Spleen (tissue), 11 donors: ENCODE measurements around the gene KREMEN2. TPM values are rescaled to one million over a fixed set of nuclear protein-coding genes. Genes with fewer than 3 reads are reported as not detected.
A peak's percentile ranks its signal among the peaks of the same experiment; 100 is the strongest.

Experiments
- DNase-seq: peaks from one replicate; pipeline ENCODE4 v3.0.0-alpha.2; 2020
- H3K27ac ChIP-seq, 8 donors: fragments of 200-600 bp; sonication (generic) in 7 of 8; 1 replicate in 4 of 8; 2 replicates in 4 of 8; pipeline versions ENCODE4 v1.5.0 to v1.8.0; 2016 to 2021; ENCODE audit warnings: inconsistent platforms in 4 of 8, mild to moderate bottlenecking in 4 of 8, moderate library complexity in 1 of 8
- H3K27me3 ChIP-seq, 7 donors: fragments of 200-600 bp; sonication (generic) in 6 of 7; replicated peaks in 1 of 7; 1 replicate in 4 of 7; 2 replicates in 3 of 7; pipeline versions ENCODE4 v1.5.0 to v1.8.0; 2016 to 2021; ENCODE audit warnings: inconsistent platforms in 3 of 7, mild to moderate bottlenecking in 1 of 7
- H3K36me3 ChIP-seq, 6 donors: fragments of 200-600 bp; sonication (generic) in 5 of 6; 1 replicate in 4 of 6; 2 replicates in 2 of 6; pipeline versions ENCODE4 v1.5.0 to v1.8.0; 2016 to 2021; ENCODE audit warnings: inconsistent platforms in 2 of 6
- H3K4me1 ChIP-seq, 6 donors: fragments of 200-600 bp; sonication (generic) in 5 of 6; 1 replicate in 3 of 6; 2 replicates in 3 of 6; pipeline versions ENCODE4 v1.5.0 to v1.8.0; 2016 to 2021; ENCODE audit warnings: inconsistent platforms in 3 of 6
- H3K4me3 ChIP-seq, 8 donors: fragments of 200-600 bp; sonication (generic) in 7 of 8; 1 replicate in 4 of 8; 2 replicates in 4 of 8; pipeline versions ENCODE4 v1.5.0 to v1.8.0; 2016 to 2021; ENCODE audit warnings: inconsistent platforms in 4 of 8, mild to moderate bottlenecking in 4 of 8, moderate library complexity in 2 of 8
- H3K9me3 ChIP-seq, 8 donors: fragments of 200-600 bp; sonication (generic) in 7 of 8; 1 replicate in 4 of 8; 2 replicates in 4 of 8; pipeline versions ENCODE4 v1.5.0 to v1.8.0; 2016 to 2021; ENCODE audit warnings: inconsistent platforms in 4 of 8
- CTCF ChIP-seq, 11 experiments: fragments of 200-600 bp in 7 of 11; fragments of 450-650 bp in 4 of 11; sonication (generic) in 4 of 11; IDR thresholded peaks in 8 of 11; conservative IDR thresholded peaks in 3 of 11; 1 replicate in 7 of 11; 2 replicates in 4 of 11; pipeline versions ENCODE4 v1.4.0 to v1.8.0; 2016 to 2021; ENCODE audit warnings: antibody characterized with exemption in 11 of 11, inconsistent platforms in 4 of 11, mild to moderate bottlenecking in 1 of 11
- POLR2A ChIP-seq, 3 donors: fragments of 450-650 bp; IDR thresholded peaks; one replicate each; pipeline ENCODE4 v1.5.1; 2017; ENCODE audit warnings: antibody characterized with exemption in 3 of 3, mild to moderate bottlenecking in 1 of 3
- POLR2AphosphoS5 ChIP-seq, 3 donors: sonication (generic); formaldehyde crosslinking; IDR thresholded peaks; one replicate each; pipeline ENCODE4 v1.5.1; 2017; ENCODE audit warnings: antibody characterized with exemption in 3 of 3
- WGBS, 5 donors: extraction: QIAGEN DNeasy Blood & Tissue Kit in 3 of 5; methylation state at CpG; one replicate each; pipeline versions ENCODE4 v1.1.5 to v1.1.7; 2013 to 2018; 5-methylcytosine and 5-hydroxymethylcytosine counted together
- intact Hi-C: fragments of 100-400 bp; cut with DNase I; formaldehyde crosslinking; loops from one replicate; pipeline ENCODE4 v1.15.0; 2023; ENCODE audit warnings: low total_unique reads
- polyA plus RNA-seq, 3 donors: library from polyadenylated mRNA; stranded (reverse); fragments of 200-250 nt; gene quantifications; one replicate each; pipeline ENCODE4 v1.2.1, GENCODE V29; 2013
- total RNA-seq, 7 donors: library from RNA; depleted of rRNA in 3 of 7; stranded (reverse); fragments of >200 nt in 3 of 7; fragmentation: NEBNext Ultra II Directional in 4 of 7; extraction: Animal tissue kit (Norgen Biotek cat#: 25700) in 4 of 7; gene quantifications; one replicate each; pipeline versions ENCODE4 v1.1.0 to v1.2.1, GENCODE V29; 2016 to 2021
- donor health status: healthy with polysubstance abuse.
- donor health status: DM: no; HTN: no; CAD: no; lungs with moderate emphysema.
- donor health status: DM: no; HTN: no; CAD: no.
- donor health status: Bipolar disorder and iron deficiency.
- donor health status: healthy.
- donor health status: DM: no; HTN: no; CAD: no.
- donor health status: DM: yes; HTN: yes; CAD: no.

The KREMEN2 gene
- total and polyA plus RNA-seq, 10 donors, result 0.40 to 1.2 (median 0.42) TPM; not detected in 5

GRCh38 chr16:2923481-2923880 lies 40.6 kb upstream of the KREMEN2 start:
- DNase-seq, result no peak
- Histone ChIP-seq H3K27ac (no peak overlapping the region), H3K36me3 (peaks cover 0 to 60% (median 4%) of the 10 kb centered on the region in 6 donors), H3K4me3 (no peak overlapping the region), H3K4me1 (peaks cover 0 to 25% (median 18%) of the 10 kb centered on the region in 6 donors), H3K27me3 (no peaks in the 10 kb centered on the region), H3K9me3 (no peaks in the 10 kb centered on the region)
- 95 to 98% (median 96%) methylated on average over 14 of the region's 14 CpGs for WGBS, 5 donors
- intact Hi-C loops, result loop anchor here (5.0 kb wide), 1 partner anchor 51 kb away; no protein-coding TSS in a partner anchor
- TF ChIP-seq POLR2A (IDR thresholded peaks at IDR 0.05) (no peak), CTCF (IDR thresholded peaks at IDR 0.05 in 8 of 11, conservative IDR thresholded peaks at IDR 0.05 in 3 of 11) (no peak), POLR2AphosphoS5 (IDR thresholded peaks at IDR 0.05) (no peak)

GRCh38 chr16:2924901-2925755 lies 38.9 kb upstream of the KREMEN2 start:
- H3K27me3 ChIP-seq, result no peaks in the 10 kb centered on the region
- intact Hi-C loops, result loop anchor here (5.0 kb wide), 1 partner anchor 53 kb away; no protein-coding TSS in a partner anchor
- no peak overlapping the region for H3K27ac ChIP-seq
- peaks cover 0 to 15% (median 10%) of the 10 kb centered on the region in 6 donors for H3K4me1 ChIP-seq
- peaks cover 0 to 64% (median 9%) of the 10 kb centered on the region in 6 donors for H3K36me3 ChIP-seq
- DNase-seq, result no peak
- no peaks in the 10 kb centered on the region for H3K9me3 ChIP-seq
- no peak for TF ChIP-seq CTCF (IDR thresholded peaks at IDR 0.05 in 8 of 11, conservative IDR thresholded peaks at IDR 0.05 in 3 of 11)
- no peak for TF ChIP-seq POLR2AphosphoS5 (IDR thresholded peaks at IDR 0.05)
- TF ChIP-seq POLR2A (IDR thresholded peaks at IDR 0.05), result no peak
- H3K4me3 ChIP-seq, result no peak overlapping the region
- WGBS, 5 donors, result 74 to 92% (median 78%) methylated on average over 12 to 42 of the region's 42 CpGs

- TF ChIP-seq POLR2A (IDR thresholded peaks at IDR 0.05) (no peak), POLR2AphosphoS5 (IDR thresholded peaks at IDR 0.05) (no peak), CTCF (IDR thresholded peaks at IDR 0.05 in 8 of 11, conservative IDR thresholded peaks at IDR 0.05 in 3 of 11) (no peak)
- Histone ChIP-seq H3K4me3 (no peak overlapping the region), H3K27me3 (no peaks in the 10 kb centered on the region), H3K27ac (no peak overlapping the region), H3K9me3 (no peaks in the 10 kb centered on the region), H3K36me3 (peaks cover 6 to 67% (median 18%) of the 10 kb centered on the region in 6 donors), H3K4me1 (peaks cover 0 to 13% (median 10%) of the 10 kb centered on the region in 6 donors)
- WGBS, 5 donors, result 76 to 86% (median 81%) methylated on average over 9 of the region's 9 CpGs
- no peak for DNase-seq
- intact Hi-C loops, result no loop called here
Observed at GRCh38 chr16:2925951-2926649, 38.0 kb upstream of the KREMEN2 start.

GRCh38 chr16:2926650-2926999 lies 37.5 kb upstream of the KREMEN2 start:
- peaks cover 0 to 13% (median 10%) of the 10 kb centered on the region in 6 donors for H3K4me1 ChIP-seq
- 71 to 81% (median 78%) methylated on average over 5 of the region's 5 CpGs for WGBS, 5 donors
- no peaks in the 10 kb centered on the region for H3K27me3 ChIP-seq
- no peaks in the 10 kb centered on the region for H3K9me3 ChIP-seq
- no peak for DNase-seq
- intact Hi-C loops, result no loop called here
- peak overlapping the region in 2 of 8 donors; percentile 3 to 21 for H3K4me3 ChIP-seq
- TF ChIP-seq POLR2AphosphoS5 (IDR thresholded peaks at IDR 0.05) (no peak), POLR2A (IDR thresholded peaks at IDR 0.05) (no peak), CTCF (IDR thresholded peaks at IDR 0.05 in 8 of 11, conservative IDR thresholded peaks at IDR 0.05 in 3 of 11) (no peak)
- H3K27ac ChIP-seq, result peak overlapping the region in 1 of 8 donors; percentile 31
- peaks cover 6 to 67% (median 20%) of the 10 kb centered on the region in 6 donors for H3K36me3 ChIP-seq
